Measurements from ENCODE around the gene BMI1. TPM values are rescaled to one million over a fixed set of nuclear protein-coding genes. Genes with fewer than 3 reads are reported as not detected.

BMI1 gene
- total and polyA plus RNA-seq, 7 donors: 16.3 to 123 (median 58.9) TPM

GRCh38 chr10:22318772-22319171 is 2.1 kb upstream of the BMI1 start:
- no peaks in the 10 kb centered on the region for H3K9me3 ChIP-seq
- intact Hi-C loops (cut with DNase I): loop anchor here (5.0 kb wide), 2 partner anchors 316 to 669 kb away; partner anchors contain the start of gene DNAJC1
- H3K4me3 ChIP-seq: no peak overlapping the region
- 96 to 98% methylated on average over 3 of the region's 3 CpGs for WGBS, 2 donors
- H3K36me3 ChIP-seq: no peaks in the 10 kb centered on the region
- DNase-seq: no peak
- no peak for TF ChIP-seq CTCF (IDR thresholded peaks at IDR 0.05)
- peak overlapping the region in 1 of 4 donors; percentile 94 for H3K27ac ChIP-seq
- H3K4me1 ChIP-seq: peaks cover 0 to 54% (median 38%) of the 10 kb centered on the region in 4 donors
- H3K27me3 ChIP-seq: peaks cover 0 to 16% (median 0%) of the 10 kb centered on the region in 3 donors

- H3K36me3 ChIP-seq: no peaks in the 10 kb centered on the region
- peak overlapping the region; percentile 87 to 99 (median 94) for H3K27ac ChIP-seq
- intact Hi-C loops (cut with DNase I): loop anchor here (5.0 kb wide), 2 partner anchors 317 to 668 kb away; partner anchors contain the start of gene DNAJC1
- peaks cover 0 to 61% (median 46%) of the 10 kb centered on the region in 4 donors for H3K4me1 ChIP-seq
- no peaks in the 10 kb centered on the region for H3K9me3 ChIP-seq
- no peak for DNase-seq
- peak overlapping the region in 3 of 4 donors; percentile 72 to 90 (median 88) for H3K4me3 ChIP-seq
- H3K27me3 ChIP-seq: peaks cover 0 to 19% (median 0%) of the 10 kb centered on the region in 3 donors
- no peak for TF ChIP-seq POLR2A (IDR thresholded peaks at IDR 0.05)
- TF ChIP-seq POLR2AphosphoS5 (IDR thresholded peaks at IDR 0.05): no peak
- no peak for TF ChIP-seq EP300 (IDR thresholded peaks at IDR 0.05)
- TF ChIP-seq CTCF (IDR thresholded peaks at IDR 0.05): no peak
- 79 to 84% methylated on average over 10 of the region's 10 CpGs for WGBS, 2 donors
These were observed 1.3 kb upstream of the BMI1 start for GRCh38 chr10:22319547-22319979.

- H3K27ac ChIP-seq: peak overlapping the region; percentile 87 to 99 (median 94)
- peaks cover 0 to 19% (median 0%) of the 10 kb centered on the region in 3 donors for H3K27me3 ChIP-seq
- intact Hi-C loops (cut with DNase I): loop anchor here (5.0 to 10.0 kb wide), 6 partner anchors 117 to 788 kb away; partner anchors contain the start of genes DNAJC1, MLLT10 and MSRB2
- 3 to 8% methylated on average over 30 of the region's 30 CpGs for WGBS, 2 donors
- TF ChIP-seq POLR2AphosphoS5 (IDR thresholded peaks at IDR 0.05) (peak in 1 of 4 donors; percentile 28), POLR2A (IDR thresholded peaks at IDR 0.05) (no peak)
- no peaks in the 10 kb centered on the region for H3K9me3 ChIP-seq
- H3K36me3 ChIP-seq: no peaks in the 10 kb centered on the region
- DNase-seq: no peak
- H3K4me1 ChIP-seq: peaks cover 0 to 63% (median 50%) of the 10 kb centered on the region in 4 donors
- peak overlapping the region; percentile 29 to 90 (median 80) for H3K4me3 ChIP-seq
These were observed 830 bp upstream of the BMI1 start for GRCh38 chr10:22319980-22320558.

- no peaks in the 10 kb centered on the region for H3K36me3 ChIP-seq
- H3K27ac ChIP-seq: peak overlapping the region; percentile 90 to 99 (median 98)
- peak; percentile 81 for DNase-seq
- peaks cover 0 to 68% (median 54%) of the 10 kb centered on the region in 4 donors for H3K4me1 ChIP-seq
- H3K27me3 ChIP-seq: peaks cover 0 to 19% (median 0%) of the 10 kb centered on the region in 3 donors
- intact Hi-C loops (cut with DNase I): loop anchor here (1.0 to 10.0 kb wide), 5 partner anchors 20 to 789 kb away; partner anchors contain the start of genes MLLT10 and MSRB2
- no peaks in the 10 kb centered on the region for H3K9me3 ChIP-seq
- 1% methylated on average over 114 of the region's 114 CpGs for WGBS, 2 donors
- peak overlapping the region; percentile 72 to 99 (median 89) for H3K4me3 ChIP-seq
- TF ChIP-seq POLR2A (IDR thresholded peaks at IDR 0.05): no peak
- TF ChIP-seq POLR2AphosphoS5 (IDR thresholded peaks at IDR 0.05): peak in 2 of 4 donors; percentile 63 to 69
- no peak for TF ChIP-seq EP300 (IDR thresholded peaks at IDR 0.05)
- no peak for TF ChIP-seq CTCF (IDR thresholded peaks at IDR 0.05)
These were observed 441 bp downstream of the BMI1 start for GRCh38 chr10:22321156-22321923.

All from sigmoid colon (tissue), 7 donors.